WERI-Rb-1 (cell line): ENCODE data around the gene SAMD4A.

Experiments
- DNase-seq: peaks from one replicate; pipeline ENCODE4 v3.0.0-alpha.2; 2020
- H3K27ac ChIP-seq: fragments of 250-450 bp; sonication (Bioruptor Pico); 2 replicates; pipeline ENCODE4 v1.5.1; 2020; ENCODE audit warnings: mild to moderate bottlenecking, moderate library complexity
- H3K27me3 ChIP-seq: fragments of 250-450 bp; sonication (Bioruptor Pico); 2 replicates; pipeline ENCODE4 v1.5.1; 2021; ENCODE audit warnings: mild to moderate bottlenecking, low read depth, moderate library complexity; ENCODE audit not compliant: insufficient read depth, severe bottlenecking
- H3K36me3 ChIP-seq: fragments of 250-450 bp; sonication (Bioruptor Pico); 2 replicates; pipeline ENCODE4 v1.5.1; 2020; ENCODE audit warnings: mild to moderate bottlenecking, moderate library complexity
- H3K4me3 ChIP-seq: 2 replicates; pipeline ENCODE4 v1.5.1; 2011; ENCODE audit warnings: low read depth, mild to moderate bottlenecking, control low read depth, low read length
- H3K9me3 ChIP-seq: fragments of 250-450 bp; sonication (Bioruptor Pico); 2 replicates; pipeline ENCODE4 v1.5.1; 2021; ENCODE audit warnings: mild to moderate bottlenecking, moderate library complexity; ENCODE audit not compliant: severe bottlenecking
- CTCF ChIP-seq: IDR thresholded peaks from 2 replicates; pipeline ENCODE4 v1.5.1; 2011; ENCODE audit warnings: low read depth, mild to moderate bottlenecking, control low read depth, inconsistent platforms, low read length

Gene SAMD4A

GRCh38 chr14:54650959-54651351 is 84.0 kb downstream of the SAMD4A start:
- Histone ChIP-seq H3K27me3 (no peaks in the 10 kb centered on the region), H3K9me3 (no peaks in the 10 kb centered on the region), H3K27ac (no peak overlapping the region), H3K36me3 (no peaks in the 10 kb centered on the region; the same call in 1 of the 2 replicates), H3K4me3 (no peak overlapping the region)
- TF ChIP-seq CTCF: no peak
- no peak for DNase-seq

- no peak overlapping the region for H3K27ac ChIP-seq
- no peak overlapping the region for H3K4me3 ChIP-seq
- no peak for TF ChIP-seq CTCF
Observed at GRCh38 chr14:54651649-54652048, 84.7 kb downstream of the SAMD4A start.

GRCh38 chr14:54652188-54652587 is 85.3 kb downstream of the SAMD4A start:
- H3K27ac ChIP-seq: no peak overlapping the region

More at GRCh38 chr14:54651649-54652048, 84.7 kb downstream of the SAMD4A start:
- no peaks in the 10 kb centered on the region for H3K9me3 ChIP-seq
- no peaks in the 10 kb centered on the region; the same call in 1 of the 2 replicates for H3K36me3 ChIP-seq
- no peaks in the 10 kb centered on the region for H3K27me3 ChIP-seq
- DNase-seq: no peak

GRCh38 chr14:54652605-54653052 is 85.7 kb downstream of the SAMD4A start:
- TF ChIP-seq CTCF: no peak
- no peak overlapping the region for H3K27ac ChIP-seq
- H3K4me3 ChIP-seq: no peak overlapping the region
- no peaks in the 10 kb centered on the region for H3K9me3 ChIP-seq
- peaks cover 4% of the 10 kb centered on the region for H3K36me3 ChIP-seq
- H3K27me3 ChIP-seq: no peaks in the 10 kb centered on the region
- DNase-seq: no peak

More at GRCh38 chr14:54652188-54652587, 85.3 kb downstream of the SAMD4A start:
- no peaks in the 10 kb centered on the region for H3K9me3 ChIP-seq
- no peaks in the 10 kb centered on the region for H3K27me3 ChIP-seq
- no peak overlapping the region for H3K4me3 ChIP-seq
- no peak for TF ChIP-seq CTCF
- no peak for DNase-seq
- no peaks in the 10 kb centered on the region; the same call in 1 of the 2 replicates for H3K36me3 ChIP-seq

GRCh38 chr14:54653712-54654469 is 87.0 kb downstream of the SAMD4A start:
- Histone ChIP-seq H3K4me3 (no peak overlapping the region), H3K36me3 (peaks cover 5% of the 10 kb centered on the region), H3K27me3 (no peaks in the 10 kb centered on the region), H3K27ac (peak overlapping the region; percentile 43), H3K9me3 (no peaks in the 10 kb centered on the region)
- DNase-seq: peak; percentile 72
- TF ChIP-seq CTCF: no peak
